Activated CD4-positive, alpha-beta T cell treated with anti-CD3 and anti-CD28 coated beads for 36 hours (primary cell): ENCODE results near the gene KRT16. TPM values are rescaled to one million over a fixed set of nuclear protein-coding genes. Genes with fewer than 3 reads are reported as not detected.
"Not testable (repeated sequence)": the region's sequence is repeated elsewhere in the genome, so short reads cannot be mapped to it uniquely, and the experiment has no call there.

Source experiments
- ATAC-seq: fragments of 200-7000 bp; cut with Tn5 transposase; one replicate; pipeline ENCODE4 v1.10.0; 2021; ENCODE audit warnings: mild to moderate bottlenecking, moderate library complexity
- CTCF ChIA-PET: fragments of 350-600 bp; sonication (Branson Sonifier 250); formaldehyde crosslinking; loops from one replicate; lab custom pipeline; 2021; ENCODE audit warnings: antibody characterized with exemption; lab: Charles Lee
- POLR2A ChIA-PET: fragments of 350-600 bp; sonication (Branson Sonifier 250); formaldehyde crosslinking; loops from one replicate; lab custom pipeline; 2021; ENCODE audit warnings: antibody characterized with exemption, inconsistent platforms; lab: Charles Lee
- DNase-seq: peaks from one replicate; pipeline ENCODE4 v3.0.0-alpha.2; 2020
- H3K27ac Mint-ChIP-seq: one replicate; pipeline ENCODE4 v1.8.0; 2021; ENCODE audit warnings: mixed read lengths
- H3K27me3 Mint-ChIP-seq: one replicate; pipeline ENCODE4 v1.8.0; 2021; ENCODE audit warnings: mixed read lengths
- H3K36me3 Mint-ChIP-seq: one replicate; pipeline ENCODE4 v1.8.0; 2021; ENCODE audit warnings: low read depth, mixed read lengths
- H3K4me1 Mint-ChIP-seq: one replicate; pipeline ENCODE4 v1.8.0; 2021; ENCODE audit warnings: mixed read lengths
- H3K4me3 Mint-ChIP-seq: one replicate; pipeline ENCODE4 v1.8.0; 2021; ENCODE audit warnings: mild to moderate bottlenecking, moderate library complexity, mixed read lengths
- H3K9me3 Mint-ChIP-seq: one replicate; pipeline ENCODE4 v1.8.0; 2021; ENCODE audit warnings: low read depth, mixed read lengths
- intact Hi-C, 2 experiments: fragments of 100-400 bp; cut with DNase I in 1 of 2; cut with micrococcal nuclease in 1 of 2; formaldehyde crosslinking; loops; one replicate each; pipeline versions ENCODE4 v1.14.2 to v1.15.1; 2022 to 2024; cut with DNase I, micrococcal nuclease
- total RNA-seq, 2 experiments: library from RNA; stranded (reverse); gene quantifications; one replicate each; pipeline ENCODE4 v1.2.3, GENCODE V29; 2021

KRT16 gene
- not detected for total RNA-seq

DNA sequence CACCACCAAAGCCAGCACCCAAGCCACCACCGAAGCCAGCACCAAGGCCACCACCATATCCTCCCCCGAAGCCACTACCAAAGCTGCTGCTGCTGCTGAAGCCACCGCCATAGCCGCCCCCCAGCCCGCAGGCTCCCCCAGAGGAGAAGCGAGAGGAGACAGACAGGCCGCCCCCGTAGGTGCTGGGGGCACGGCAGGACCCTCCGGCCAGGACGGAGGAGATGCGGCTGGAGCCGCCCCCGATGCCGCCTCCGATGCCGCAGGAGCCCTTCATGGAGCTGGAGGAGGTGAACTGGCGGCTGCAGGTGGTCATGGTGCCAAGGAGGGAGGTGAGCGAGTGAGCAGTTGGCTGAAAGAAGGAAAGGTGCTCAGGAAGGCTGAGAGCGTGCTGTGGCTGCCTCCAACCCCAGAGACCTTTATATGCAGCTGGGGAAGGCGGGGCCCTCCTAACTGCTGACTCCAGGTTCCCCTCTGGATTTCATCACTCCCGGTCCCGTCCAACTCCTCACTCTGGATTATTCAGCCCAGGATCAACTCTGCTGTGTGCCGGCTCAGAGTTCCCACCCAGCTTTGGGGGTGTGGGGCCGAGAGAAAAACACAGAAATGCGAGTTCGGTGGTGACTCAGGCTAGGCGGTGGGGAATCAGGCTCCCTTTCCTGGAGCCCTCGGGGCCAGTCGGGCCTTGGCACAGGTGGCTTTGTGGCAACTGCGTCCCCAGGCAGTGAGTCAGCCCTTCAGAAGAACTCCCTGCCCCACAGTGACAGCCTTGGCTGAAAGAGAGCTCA is at the start of gene KRT16:
KRT16 (minus strand) TSS at position 392 of the 785 bp plus-strand sequence; CDS start at position 313, 79 bp downstream.
- H3K9me3 Mint-ChIP-seq, CTCF ChIA-PET, DNase-seq, H3K27me3 Mint-ChIP-seq, H3K4me3 Mint-ChIP-seq, H3K36me3 Mint-ChIP-seq, intact Hi-C loops, ATAC-seq, H3K27ac Mint-ChIP-seq, H3K4me1 Mint-ChIP-seq, POLR2A ChIA-PET: not testable (repeated sequence)

DNA sequence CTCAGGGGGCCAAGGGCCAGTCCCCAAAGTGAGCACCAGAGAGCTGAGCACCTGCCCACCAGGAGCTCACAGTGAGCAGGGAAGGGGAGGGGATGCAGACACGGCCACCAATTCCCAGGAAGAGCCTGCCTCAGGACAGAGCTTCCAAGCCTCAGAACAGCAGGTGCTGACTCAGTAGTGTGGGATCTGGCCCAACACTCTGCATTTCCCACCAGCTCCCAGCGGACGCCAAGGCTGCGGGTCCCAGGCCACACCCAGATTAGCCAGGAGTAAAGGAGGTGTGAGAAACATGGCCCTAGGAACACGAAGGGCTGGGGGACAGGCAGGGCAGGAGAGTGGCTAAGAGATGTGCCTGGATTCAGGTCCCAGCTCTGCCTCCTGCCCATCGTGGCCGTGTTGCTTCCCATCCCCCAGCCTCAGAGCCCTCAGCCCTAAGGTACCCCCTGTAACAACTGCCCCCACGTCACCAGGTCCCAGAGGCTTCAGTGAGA is 47.7 kb upstream of the KRT16 start:
- DNase-seq (no peak), ATAC-seq (no peak)
- intact Hi-C loops = loop anchor here (5.0 to 10.0 kb wide), 2 partner anchors 258 to 315 kb away; no protein-coding TSS in a partner anchor
- Mint-ChIP-seq H3K36me3 (no peaks in the 10 kb centered on the region), H3K4me3 (no peak overlapping the region), H3K27ac (no peak overlapping the region), H3K27me3 (no peaks in the 10 kb centered on the region), H3K9me3 (no peaks in the 10 kb centered on the region), H3K4me1 (peaks cover 5% of the 10 kb centered on the region)
- ChIA-PET CTCF (interaction anchor here (0.7 to 2.9 kb wide), 5 partner anchors 11 to 165 kb away, joined by 3 to 15 read pairs (median 3); no protein-coding TSS in a partner anchor), POLR2A (interaction anchor here (0.6 kb wide), 1 partner anchor 36 kb away, joined by 4 read pairs; no protein-coding TSS in a partner anchor)

GRCh38 chr17:41659427-41660212 is 47.1 kb upstream of the KRT16 start:
- Mint-ChIP-seq H3K27ac (no peak overlapping the region), H3K4me1 (peaks cover 2% of the 10 kb centered on the region), H3K9me3 (no peaks in the 10 kb centered on the region), H3K4me3 (no peak overlapping the region), H3K27me3 (no peaks in the 10 kb centered on the region), H3K36me3 (no peaks in the 10 kb centered on the region)
- ChIA-PET CTCF (interaction anchor here (0.8 to 2.9 kb wide), 2 partner anchors 10 to 116 kb away, joined by 3 to 15 read pairs; no protein-coding TSS in a partner anchor), POLR2A (interaction anchor here (0.6 kb wide), 1 partner anchor 36 kb away, joined by 4 read pairs; no protein-coding TSS in a partner anchor)
- no peak for ATAC-seq
- no peak for DNase-seq
- intact Hi-C loops = loop anchor here (5.0 to 10.0 kb wide), 2 partner anchors 257 to 315 kb away; no protein-coding TSS in a partner anchor

GRCh38 chr17:41658846-41659245 is 46.3 kb upstream of the KRT16 start:
- no peak for ATAC-seq
- no peak for DNase-seq
- intact Hi-C loops = no loop called here
- no peak overlapping the region for H3K4me3 Mint-ChIP-seq
- H3K27ac Mint-ChIP-seq = no peak overlapping the region
- POLR2A ChIA-PET = no interaction called here
- no peaks in the 10 kb centered on the region for H3K27me3 Mint-ChIP-seq
- CTCF ChIA-PET = interaction anchor here (2.9 kb wide), 1 partner anchor 10 kb away, joined by 15 read pairs; no protein-coding TSS in a partner anchor
- no peaks in the 10 kb centered on the region for H3K36me3 Mint-ChIP-seq
- peaks cover 2% of the 10 kb centered on the region for H3K4me1 Mint-ChIP-seq
- no peaks in the 10 kb centered on the region for H3K9me3 Mint-ChIP-seq

DNA sequence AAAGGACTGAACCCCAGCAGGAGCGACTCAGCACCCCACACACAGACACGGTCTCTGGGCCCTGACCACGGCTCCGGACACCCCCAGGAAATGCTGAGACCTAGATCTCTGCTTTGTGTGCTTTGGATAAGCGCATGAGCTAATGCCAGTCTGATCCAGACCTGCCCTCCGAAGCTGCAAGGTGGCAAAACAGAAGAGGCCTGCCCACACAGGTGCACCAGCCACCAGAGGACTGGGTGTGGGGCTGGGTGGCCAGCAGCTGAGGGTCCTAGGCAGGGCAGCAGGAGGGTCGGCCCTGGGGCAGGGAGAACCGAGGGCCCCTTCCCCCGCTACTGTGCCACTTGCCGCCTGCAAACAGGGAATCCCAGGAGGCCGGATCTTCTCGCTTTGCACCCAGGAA is 45.4 kb upstream of the KRT16 start:
- ChIA-PET POLR2A (no interaction called here), CTCF (interaction anchor here (0.7 to 1.1 kb wide), 4 partner anchors 9 to 143 kb away, joined by 3 to 6 read pairs (median 4); no protein-coding TSS in a partner anchor)
- Mint-ChIP-seq H3K4me1 (peaks cover 2% of the 10 kb centered on the region), H3K27ac (no peak overlapping the region), H3K9me3 (no peaks in the 10 kb centered on the region), H3K4me3 (no peak overlapping the region), H3K27me3 (no peaks in the 10 kb centered on the region), H3K36me3 (no peaks in the 10 kb centered on the region)
- DNase-seq (no peak), ATAC-seq (no peak)
- intact Hi-C loops = no loop called here

- H3K4me1 Mint-ChIP-seq = no peaks in the 10 kb centered on the region
- H3K9me3 Mint-ChIP-seq = no peaks in the 10 kb centered on the region
- CTCF ChIA-PET = interaction anchor here (0.8 to 1.1 kb wide), 2 partner anchors 9 to 72 kb away, joined by 3 to 6 read pairs; no protein-coding TSS in a partner anchor
- H3K27ac Mint-ChIP-seq = no peak overlapping the region
- H3K4me3 Mint-ChIP-seq = no peak overlapping the region
- ATAC-seq (no peak), DNase-seq (no peak)
- intact Hi-C loops = no loop called here
- H3K36me3 Mint-ChIP-seq = no peaks in the 10 kb centered on the region
- POLR2A ChIA-PET = no interaction called here
- no peaks in the 10 kb centered on the region for H3K27me3 Mint-ChIP-seq
These were observed 44.7 kb upstream of the KRT16 start for GRCh38 chr17:41657176-41657754.

- H3K9me3 Mint-ChIP-seq = no peaks in the 10 kb centered on the region
- POLR2A ChIA-PET = no interaction called here
- intact Hi-C loops = no loop called here
- H3K27me3 Mint-ChIP-seq = no peaks in the 10 kb centered on the region
- no peak for ATAC-seq
- no peak overlapping the region for H3K27ac Mint-ChIP-seq
- CTCF ChIA-PET = no interaction called here
- H3K4me3 Mint-ChIP-seq = no peak overlapping the region
- no peaks in the 10 kb centered on the region for H3K4me1 Mint-ChIP-seq
- no peak for DNase-seq
- no peaks in the 10 kb centered on the region for H3K36me3 Mint-ChIP-seq
These were observed 43.9 kb upstream of the KRT16 start for GRCh38 chr17:41656249-41657023.

GRCh38 chr17:41655611-41656111 is 43.1 kb upstream of the KRT16 start:
- no peaks in the 10 kb centered on the region for H3K27me3 Mint-ChIP-seq
- ATAC-seq (no peak), DNase-seq (no peak)
- POLR2A ChIA-PET = no interaction called here
- no peak overlapping the region for H3K4me3 Mint-ChIP-seq
- no peaks in the 10 kb centered on the region for H3K4me1 Mint-ChIP-seq
- H3K36me3 Mint-ChIP-seq = no peaks in the 10 kb centered on the region
- intact Hi-C loops = no loop called here
- no peaks in the 10 kb centered on the region for H3K9me3 Mint-ChIP-seq
- CTCF ChIA-PET = interaction anchor here (0.8 kb wide), 1 partner anchor 10 kb away, joined by 3 read pairs; no protein-coding TSS in a partner anchor
- H3K27ac Mint-ChIP-seq = no peak overlapping the region

DNA sequence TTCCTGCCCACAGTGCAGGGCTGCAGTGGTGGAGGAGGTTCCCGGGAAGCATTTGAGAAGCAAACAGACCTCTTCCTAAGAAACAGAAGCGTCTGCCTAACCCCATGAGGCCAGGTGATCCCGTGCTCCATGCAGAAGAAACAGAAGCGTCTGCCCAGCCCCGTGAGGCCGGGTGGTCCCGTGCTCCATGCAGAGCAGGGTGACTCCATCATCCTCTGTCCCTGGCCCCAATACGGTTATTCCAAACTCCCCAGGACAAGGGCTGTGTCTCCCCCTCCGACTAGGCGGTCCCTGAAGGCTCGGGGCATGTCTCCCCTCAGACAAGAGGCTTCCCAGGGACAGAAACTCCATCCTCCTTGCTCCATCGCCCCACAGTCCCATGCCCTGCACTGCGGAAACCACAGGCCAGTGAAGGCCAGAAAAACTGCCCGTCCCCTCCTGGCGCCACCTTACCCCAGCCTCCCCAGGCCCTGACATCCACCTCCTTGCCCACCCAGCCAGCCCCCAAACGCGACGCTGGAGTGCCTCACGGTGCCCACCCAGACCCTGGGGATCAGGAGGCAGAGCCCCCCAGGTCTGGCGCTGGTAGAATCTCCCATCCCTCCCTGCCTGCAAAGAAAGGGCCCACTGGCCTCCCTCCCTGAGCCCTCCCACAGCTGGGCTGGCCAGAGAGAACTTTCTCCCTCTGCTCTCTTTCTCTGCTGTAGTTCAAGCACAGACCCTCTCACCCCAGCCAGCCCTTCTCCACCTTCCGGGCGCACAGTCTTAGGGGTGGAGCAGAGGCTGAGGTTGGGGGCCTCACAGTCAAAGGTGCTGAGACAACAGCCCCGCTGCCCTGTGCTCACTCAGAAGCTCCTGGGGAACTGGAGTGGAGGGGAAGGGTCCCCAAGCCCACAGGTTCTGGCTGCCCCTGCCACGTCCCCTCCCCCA is 42.4 kb upstream of the KRT16 start:
- H3K27ac Mint-ChIP-seq = no peak overlapping the region
- no peaks in the 10 kb centered on the region for H3K4me1 Mint-ChIP-seq
- H3K4me3 Mint-ChIP-seq = no peak overlapping the region
- H3K36me3 Mint-ChIP-seq = no peaks in the 10 kb centered on the region
- DNase-seq = no peak
- intact Hi-C loops = no loop called here
- ATAC-seq = no peak
- no peaks in the 10 kb centered on the region for H3K27me3 Mint-ChIP-seq
- no peaks in the 10 kb centered on the region for H3K9me3 Mint-ChIP-seq
- ChIA-PET POLR2A (no interaction called here), CTCF (interaction anchor here (0.6 to 10.3 kb wide), 3 partner anchors 11 to 202 kb away, joined by 3 to 252 read pairs (median 3); no protein-coding TSS in a partner anchor)
